ENCODE measurements around the gene C1orf53.

Gene C1orf53

GRCh38 chr1:197908716-197909220 lies 6.3 kb downstream of the C1orf53 start:
- DNase-seq = peak; percentile 58

DNA sequence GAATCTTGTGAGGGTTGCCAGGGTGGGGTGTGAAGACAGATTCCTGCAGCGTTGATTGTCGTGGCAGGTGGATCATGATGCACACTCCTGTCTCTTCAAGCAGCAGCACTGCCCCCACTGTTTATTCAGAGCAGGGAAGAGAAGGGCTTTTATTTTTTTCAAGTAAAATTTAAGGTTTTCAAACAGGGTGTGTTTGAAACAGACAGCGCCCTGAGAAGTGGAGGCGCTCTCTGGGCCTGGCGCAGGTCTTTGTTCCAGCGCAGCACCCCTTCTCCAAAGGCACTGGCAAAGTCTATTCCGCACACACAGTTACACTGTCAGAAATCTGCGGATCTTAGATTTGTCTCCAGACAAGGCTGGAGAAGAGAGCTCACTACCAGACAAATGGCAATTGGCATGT lies 7.0 kb downstream of the C1orf53 start:
- peak; percentile 58 for DNase-seq

- peak; percentile 72 for DNase-seq
Observed at GRCh38 chr1:197910120-197910991, 7.9 kb downstream of the C1orf53 start.

DNA sequence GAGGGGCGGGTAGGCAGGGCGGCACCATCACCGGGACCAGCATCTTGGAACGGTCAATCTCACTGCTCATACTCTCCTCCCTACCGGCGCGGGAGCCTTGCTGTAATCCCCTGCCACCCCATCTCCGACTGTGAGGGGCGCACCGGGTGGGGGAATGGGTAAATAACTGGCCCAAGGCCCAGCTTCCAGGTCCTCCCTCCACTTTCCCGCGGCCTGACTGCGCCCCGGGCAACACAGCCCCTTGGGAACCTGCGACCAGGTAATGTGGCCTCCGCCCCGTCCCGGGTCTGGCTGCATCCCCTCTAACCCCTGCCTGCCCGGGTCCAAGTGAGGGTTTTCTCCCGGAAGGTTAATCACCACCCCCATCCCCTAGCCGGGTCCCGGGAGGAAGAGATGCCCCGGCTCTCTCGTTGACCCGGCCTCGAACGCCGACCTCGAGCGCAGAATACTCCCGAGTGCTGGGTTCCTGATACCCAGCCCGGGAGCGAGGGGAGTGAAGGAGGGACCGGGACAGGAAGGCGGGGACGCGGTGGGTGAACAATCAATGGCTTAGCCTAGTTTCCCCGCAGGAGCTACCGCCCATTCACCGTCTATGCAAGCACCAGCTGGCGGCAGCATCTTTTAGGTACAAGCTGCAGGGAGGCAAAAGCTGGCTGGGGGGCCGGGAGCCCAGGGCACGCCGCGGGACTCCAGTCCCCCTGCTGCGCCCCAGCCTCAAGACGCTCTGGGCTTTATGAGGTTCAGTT lies 8.9 kb downstream of the C1orf53 start:
- peak; percentile 80 for DNase-seq

DNA sequence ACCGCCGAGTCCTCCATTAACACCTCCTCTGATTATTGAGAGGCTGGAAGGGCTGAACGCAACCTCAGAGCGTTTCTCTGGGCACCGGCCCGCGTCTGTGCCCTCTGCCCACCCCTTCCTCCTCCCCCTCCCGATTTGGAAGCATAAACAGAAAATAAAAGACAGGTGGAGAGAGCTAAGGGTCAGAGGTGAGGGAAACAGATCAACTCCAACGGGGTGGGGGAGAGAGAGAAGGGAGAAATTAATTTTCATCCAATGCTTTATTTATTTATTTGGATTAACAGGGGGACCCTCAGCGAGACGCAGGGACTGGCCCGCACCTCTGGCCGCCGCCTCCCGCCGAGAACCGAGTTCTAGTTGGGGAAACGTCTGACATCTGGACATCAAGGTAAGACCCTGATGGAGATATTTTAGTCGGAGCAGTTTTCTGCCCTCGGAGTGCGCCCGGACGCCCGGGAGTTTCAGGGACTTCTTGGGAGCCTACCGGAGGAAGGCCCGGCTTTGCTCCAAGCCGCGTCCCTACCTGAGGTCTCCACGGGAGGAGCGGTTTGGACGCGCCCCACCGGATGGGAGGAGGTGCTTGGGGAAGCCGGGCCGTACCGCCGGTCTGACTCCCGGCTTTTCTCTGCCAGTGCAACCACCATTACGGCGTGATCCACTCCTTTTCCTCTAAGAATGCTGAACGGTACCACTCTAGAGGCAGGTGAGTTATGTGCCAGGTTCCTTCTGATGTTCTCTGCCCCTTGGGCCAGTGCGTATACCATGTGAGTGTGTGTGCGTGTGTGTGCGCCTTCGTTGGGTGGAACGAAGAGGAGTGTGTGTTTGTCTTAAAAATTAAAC lies 9.6 kb downstream of the C1orf53 start:
- peak; percentile 71 for DNase-seq

DNA sequence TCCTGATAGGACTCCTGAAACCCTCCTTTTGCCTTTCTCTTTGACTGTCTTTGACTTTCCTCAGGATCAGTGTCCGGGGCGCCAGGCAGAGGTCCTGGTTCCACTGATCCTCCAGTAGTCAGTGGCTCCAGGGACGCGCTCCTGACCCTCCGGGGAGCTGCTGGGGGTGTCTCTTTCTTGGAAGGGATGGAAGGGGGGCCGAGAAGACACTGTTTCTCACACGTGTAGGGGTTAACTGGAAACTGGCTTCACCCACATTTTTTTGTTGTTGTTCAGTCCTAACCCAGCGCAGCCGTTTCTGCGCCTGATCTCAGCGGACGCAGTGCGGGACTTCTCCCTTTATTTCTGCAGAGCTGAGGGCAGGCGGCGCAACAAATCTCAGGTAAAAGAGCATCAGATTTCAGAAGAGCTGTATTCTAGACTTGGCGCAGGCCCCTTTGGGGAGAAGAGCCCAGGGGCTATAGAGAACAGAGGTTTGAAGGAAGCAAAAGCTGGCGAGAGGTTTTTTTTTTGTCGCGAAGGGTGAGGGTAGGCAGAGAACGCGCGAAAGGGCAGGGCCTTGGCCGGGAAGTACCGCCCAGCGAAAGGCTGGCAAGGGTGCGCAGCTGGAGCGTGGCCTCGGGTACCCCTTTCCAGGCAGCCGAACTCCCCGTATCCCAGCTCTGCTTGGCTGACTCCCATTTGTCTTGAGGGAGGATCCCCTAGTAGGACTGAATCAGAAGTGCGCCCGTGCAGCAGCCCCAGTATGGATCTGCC lies 10.5 kb downstream of the C1orf53 start:
- DNase-seq = peak; percentile 79

- no peak for DNase-seq
Observed at GRCh38 chr1:197913495-197914276, 11.3 kb downstream of the C1orf53 start.

GRCh38 chr1:197914510-197914909 lies 12.1 kb downstream of the C1orf53 start:
- DNase-seq = no peak

GRCh38 chr1:197915260-197915861 lies 12.9 kb downstream of the C1orf53 start:
- no peak for DNase-seq

- peak; percentile 92 for DNase-seq
Observed at GRCh38 chr1:197915862-197916499, 13.6 kb downstream of the C1orf53 start.

GRCh38 chr1:197916500-197916983 lies 14.1 kb downstream of the C1orf53 start:
- no peak for DNase-seq

DNA sequence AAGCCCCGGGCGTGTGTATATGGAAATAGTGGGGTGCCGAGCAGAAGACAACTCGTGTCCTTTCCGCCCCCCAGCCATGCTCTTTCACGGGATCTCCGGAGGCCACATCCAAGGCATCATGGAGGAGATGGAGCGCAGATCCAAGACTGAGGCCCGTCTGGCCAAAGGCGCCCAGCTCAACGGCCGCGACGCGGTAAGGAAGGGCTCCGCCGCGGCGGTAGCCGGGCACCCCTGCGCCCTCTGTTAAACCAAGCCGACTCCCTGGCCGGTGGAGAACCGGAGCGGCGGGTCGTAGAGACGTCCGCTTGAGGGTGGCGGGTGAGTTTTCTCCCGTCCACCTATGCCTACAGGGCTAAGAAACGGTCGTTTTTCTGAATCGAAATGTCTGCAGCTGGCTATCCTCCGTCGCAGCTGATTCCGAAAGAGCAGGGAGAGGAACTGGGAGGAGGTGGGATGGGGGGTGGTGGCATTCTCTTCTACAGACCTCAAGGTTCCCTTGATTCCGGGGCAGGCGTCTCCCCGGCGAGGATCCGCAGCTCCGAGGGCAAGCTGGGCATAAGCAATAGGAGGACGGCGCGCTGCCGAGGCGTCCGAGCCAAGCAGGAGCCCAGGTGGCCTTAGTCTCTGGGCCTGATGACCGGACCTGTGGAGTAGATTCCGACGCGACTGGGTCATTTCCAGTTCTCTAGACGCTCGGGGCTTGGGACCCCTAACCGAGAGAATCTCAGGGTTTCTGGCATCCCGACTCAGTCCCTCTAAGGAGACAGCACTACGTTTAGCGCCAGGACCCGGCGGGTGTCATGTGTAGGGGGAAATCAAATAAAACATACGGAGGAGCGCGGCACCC lies 15.6 kb downstream of the C1orf53 start:
- DNase-seq = peak; percentile 87

DNA sequence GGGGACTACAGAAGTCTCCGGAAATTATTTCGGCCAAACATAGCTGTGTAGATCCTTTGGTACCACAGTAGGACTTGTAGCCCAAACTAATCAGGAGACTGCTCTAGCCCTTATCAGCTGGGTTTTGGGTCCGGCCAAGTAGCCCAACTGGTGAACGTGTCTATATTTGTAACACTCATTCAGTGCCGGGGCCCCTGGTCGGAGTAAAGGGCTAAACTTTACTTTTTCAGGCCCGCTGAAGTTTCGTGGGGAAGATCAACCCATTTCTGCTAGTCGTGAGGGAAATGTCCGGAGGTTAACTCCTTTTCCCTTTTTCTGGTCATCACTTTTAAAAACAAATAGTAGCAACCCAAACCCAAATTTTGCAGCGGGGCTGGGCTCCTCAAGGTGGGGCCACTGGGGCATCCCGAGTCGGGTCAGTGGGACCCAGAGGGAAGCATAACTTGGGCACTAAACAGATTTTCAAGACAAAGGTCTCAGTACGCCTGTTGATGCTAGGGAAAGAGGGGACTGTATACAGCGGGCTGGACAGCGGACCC lies 16.4 kb downstream of the C1orf53 start:
- DNase-seq = peak; percentile 61

DNA sequence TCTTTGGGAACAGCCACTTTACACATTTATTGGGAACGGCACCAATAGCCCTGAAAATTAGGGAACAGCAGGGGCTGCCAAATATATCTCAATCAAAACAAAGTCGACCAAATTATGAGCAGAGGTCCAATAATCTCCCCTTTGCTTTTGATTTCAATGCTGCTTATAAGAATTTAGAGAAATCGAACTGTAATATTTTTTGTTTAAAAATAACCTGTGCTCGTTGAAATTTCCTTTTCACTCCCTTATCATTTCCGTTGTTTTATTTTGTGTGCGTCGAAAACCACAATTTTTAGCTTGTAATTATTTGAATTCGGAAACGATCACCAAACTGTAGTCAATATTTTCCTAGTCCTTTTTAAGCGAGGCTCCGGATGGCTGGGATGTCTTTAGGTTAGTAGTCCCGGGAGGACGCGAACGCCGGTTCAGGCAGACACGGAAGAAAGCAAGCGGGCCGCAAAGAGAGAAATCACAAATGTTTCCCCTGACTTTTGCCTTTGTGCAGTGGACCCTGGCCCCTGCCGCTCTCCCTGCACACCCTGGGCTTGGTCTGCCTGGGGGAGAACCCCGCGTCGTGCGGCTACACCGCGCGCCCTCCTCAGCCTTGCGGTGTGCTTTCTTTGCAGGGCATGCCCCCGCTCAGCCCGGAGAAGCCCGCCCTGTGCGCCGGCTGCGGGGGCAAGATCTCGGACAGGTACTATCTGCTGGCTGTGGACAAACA lies 17.1 kb downstream of the C1orf53 start:
- peak; percentile 81 for DNase-seq

GRCh38 chr1:197920067-197920396 lies 17.6 kb downstream of the C1orf53 start:
- DNase-seq = no peak

GRCh38 chr1:197920414-197921117 lies 18.1 kb downstream of the C1orf53 start:
- DNase-seq = peak; percentile 50

- peak; percentile 74 for DNase-seq
Observed at GRCh38 chr1:197921235-197922069, 19.0 kb downstream of the C1orf53 start.

Data from retina (tissue), 1 donor.